Measurements from ENCODE around the gene RRP9. TPM values are rescaled to one million over a fixed set of nuclear protein-coding genes. Genes with fewer than 3 reads are reported as not detected.

The RRP9 gene
- polyA plus RNA-seq, 1 donor from 2014 or later, result 26.8 TPM

- Histone ChIP-seq H3K27ac (ENCODE audit: low read length) (peak overlapping the region; percentile 67), H2AFZ (ENCODE audit: low read depth, low read length) (no peak overlapping the region), H3K9me3 (ENCODE audit: low read length) (no peaks in the 10 kb centered on the region), H3K27me3 (ENCODE audit: insufficient read depth, low read depth, low read length) (no peaks in the 10 kb centered on the region), H3K9me2 (ENCODE audit: insufficient read depth, low read length) (no peaks in the 10 kb centered on the region), H3K36me3 (ENCODE audit: insufficient read depth, low read length) (no peaks in the 10 kb centered on the region), H4K20me1 (ENCODE audit: insufficient read depth) (no peaks in the 10 kb centered on the region), H3K4me3 (ENCODE audit: low read length) (peak overlapping the region; percentile 74), H3K4me2 (ENCODE audit: low read length) (peak overlapping the region; percentile 94), H3F3A (ENCODE audit: insufficient read depth, low read length, poor library complexity, severe bottlenecking) (no peaks in the 10 kb centered on the region), H3K79me2 (replicated peaks; ENCODE audit: insufficient read depth, low read length) (peaks cover 31% of the 10 kb centered on the region), H3K9ac (ENCODE audit: low read length) (peak overlapping the region; percentile 87)
- no peak for TF ChIP-seq MXI1 (conservative IDR thresholded peaks at IDR 0.05; ENCODE audit: poor library complexity, severe bottlenecking)
- no peak for TF ChIP-seq SMC3 (conservative IDR thresholded peaks at IDR 0.05; ENCODE audit: poor library complexity)
- no peak for TF ChIP-seq REST (IDR thresholded peaks at IDR 0.05; ENCODE audit: borderline replicate concordance)
- TF ChIP-seq EZH2 (IDR thresholded peaks at IDR 0.05; ENCODE audit: borderline replicate concordance, insufficient read depth, low read length, poor library complexity, severe bottlenecking), result no peak
- TF ChIP-seq RAD21 (conservative IDR thresholded peaks at IDR 0.05), result no peak
- TF ChIP-seq CTCF (IDR thresholded peaks at IDR 0.05; ENCODE audit: poor library complexity, severe bottlenecking), result no peak
- no peak for TF ChIP-seq EP300 (conservative IDR thresholded peaks at IDR 0.05; ENCODE audit: poor library complexity, severe bottlenecking)
- TF ChIP-seq TAF1 (IDR thresholded peaks at IDR 0.05; ENCODE audit: low read depth), result no peak
- TF ChIP-seq POLR2AphosphoS5 (IDR thresholded peaks at IDR 0.05), result no peak
Observed at GRCh38 chr3:51966016-51966415, 24.3 kb upstream of the RRP9 start.

- no peaks in the 10 kb centered on the region for H3K9me3 ChIP-seq (ENCODE audit: low read length)
- peaks cover 31% of the 10 kb centered on the region for H3K79me2 ChIP-seq (replicated peaks; ENCODE audit: insufficient read depth, low read length)
- H3K9ac ChIP-seq (ENCODE audit: low read length), result no peak overlapping the region
- no peaks in the 10 kb centered on the region for H3F3A ChIP-seq (ENCODE audit: insufficient read depth, low read length, poor library complexity, severe bottlenecking)
- no peaks in the 10 kb centered on the region for H4K20me1 ChIP-seq (ENCODE audit: insufficient read depth)
- no peak overlapping the region for H3K4me2 ChIP-seq (ENCODE audit: low read length)
- no peaks in the 10 kb centered on the region for H3K36me3 ChIP-seq (ENCODE audit: insufficient read depth, low read length)
- no peak overlapping the region for H2AFZ ChIP-seq (ENCODE audit: low read depth, low read length)
- no peak overlapping the region for H3K27ac ChIP-seq (ENCODE audit: low read length)
- H3K9me2 ChIP-seq (ENCODE audit: insufficient read depth, low read length), result no peaks in the 10 kb centered on the region
- TF ChIP-seq MXI1 (conservative IDR thresholded peaks at IDR 0.05; ENCODE audit: poor library complexity, severe bottlenecking) (no peak), RAD21 (conservative IDR thresholded peaks at IDR 0.05) (no peak), TAF1 (IDR thresholded peaks at IDR 0.05; ENCODE audit: low read depth) (no peak), REST (IDR thresholded peaks at IDR 0.05; ENCODE audit: borderline replicate concordance) (no peak), EZH2 (IDR thresholded peaks at IDR 0.05; ENCODE audit: borderline replicate concordance, insufficient read depth, low read length, poor library complexity, severe bottlenecking) (no peak), CTCF (IDR thresholded peaks at IDR 0.05; ENCODE audit: poor library complexity, severe bottlenecking) (no peak), POLR2AphosphoS5 (IDR thresholded peaks at IDR 0.05) (no peak), SMC3 (conservative IDR thresholded peaks at IDR 0.05; ENCODE audit: poor library complexity) (no peak), EP300 (conservative IDR thresholded peaks at IDR 0.05; ENCODE audit: poor library complexity, severe bottlenecking) (no peak)
- no peaks in the 10 kb centered on the region for H3K27me3 ChIP-seq (ENCODE audit: insufficient read depth, low read depth, low read length)
- H3K4me3 ChIP-seq (ENCODE audit: low read length), result peak overlapping the region; percentile 74
Observed at GRCh38 chr3:51964521-51964920, 22.8 kb upstream of the RRP9 start.
